ENCODE data around the gene ASCC3.
A peak's percentile ranks its signal among the peaks of the same experiment; 100 is the strongest.

DNA sequence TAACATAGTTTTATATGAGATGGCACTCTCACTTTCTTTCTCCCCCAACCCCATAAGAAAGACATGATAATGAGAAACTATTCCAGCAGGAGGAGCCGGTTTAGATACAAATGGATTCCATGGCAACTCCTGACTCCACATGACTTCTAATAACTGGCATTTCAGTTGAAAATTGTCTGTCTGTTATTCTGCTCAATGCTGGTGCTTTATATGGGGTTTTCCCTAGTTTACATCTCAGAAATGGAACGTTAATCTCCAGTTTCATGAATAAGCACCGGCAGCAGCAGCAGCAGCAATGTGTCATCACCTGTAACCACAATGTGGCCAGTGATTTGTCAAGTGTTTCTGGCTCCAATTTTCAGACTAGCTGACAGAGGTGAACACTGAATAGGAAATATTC is 408.5 kb downstream of the ASCC3 start:
- TF ChIP-seq, protein P1, sequence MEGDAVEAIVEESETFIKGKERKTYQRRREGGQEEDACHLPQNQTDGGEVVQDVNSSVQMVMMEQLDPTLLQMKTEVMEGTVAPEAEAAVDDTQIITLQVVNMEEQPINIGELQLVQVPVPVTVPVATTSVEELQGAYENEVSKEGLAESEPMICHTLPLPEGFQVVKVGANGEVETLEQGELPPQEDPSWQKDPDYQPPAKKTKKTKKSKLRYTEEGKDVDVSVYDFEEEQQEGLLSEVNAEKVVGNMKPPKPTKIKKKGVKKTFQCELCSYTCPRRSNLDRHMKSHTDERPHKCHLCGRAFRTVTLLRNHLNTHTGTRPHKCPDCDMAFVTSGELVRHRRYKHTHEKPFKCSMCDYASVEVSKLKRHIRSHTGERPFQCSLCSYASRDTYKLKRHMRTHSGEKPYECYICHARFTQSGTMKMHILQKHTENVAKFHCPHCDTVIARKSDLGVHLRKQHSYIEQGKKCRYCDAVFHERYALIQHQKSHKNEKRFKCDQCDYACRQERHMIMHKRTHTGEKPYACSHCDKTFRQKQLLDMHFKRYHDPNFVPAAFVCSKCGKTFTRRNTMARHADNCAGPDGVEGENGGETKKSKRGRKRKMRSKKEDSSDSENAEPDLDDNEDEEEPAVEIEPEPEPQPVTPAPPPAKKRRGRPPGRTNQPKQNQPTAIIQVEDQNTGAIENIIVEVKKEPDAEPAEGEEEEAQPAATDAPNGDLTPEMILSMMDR (IDR thresholded peaks at IDR 0.05; ENCODE audit: borderline replicate concordance, extremely low read depth, low read length, poor library complexity, severe bottlenecking): peak; percentile 33
- no peak for TF ChIP-seq EZH2 (IDR thresholded peaks at IDR 0.05; ENCODE audit: borderline replicate concordance, low read depth, low read length, severe bottlenecking)
